ENCODE measurements around the gene LEMD3. TPM values are rescaled to one million over a fixed set of nuclear protein-coding genes. Genes with fewer than 3 reads are reported as not detected.

The LEMD3 gene
- total and polyA plus RNA-seq, 2 of the 8 experiments (the other 6 are each of a cell fraction or from before 2014, with no cell fraction given), result 5.8 to 33.2 TPM

DNA sequence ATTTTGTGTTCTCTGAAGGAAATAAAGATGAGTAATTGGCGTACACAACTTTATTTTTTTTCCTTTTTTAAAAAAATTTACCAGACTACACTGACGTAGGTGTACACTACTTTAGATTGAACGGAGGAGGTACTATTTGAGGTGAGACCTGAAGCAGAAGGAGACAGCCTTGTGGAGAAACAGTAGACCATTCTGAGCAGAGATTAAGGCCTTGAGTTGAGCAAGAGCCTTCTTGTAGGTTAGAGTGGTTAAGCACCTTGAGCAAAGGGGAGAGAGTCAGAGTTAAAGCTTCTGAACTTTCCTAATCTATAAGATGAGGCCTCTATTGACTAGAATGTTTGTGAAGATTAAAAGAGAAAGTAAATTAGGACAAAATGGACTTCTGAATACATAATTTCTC, 2.5 kb downstream of the LEMD3 start (continued):
- TF ChIP-seq NRF1 (IDR thresholded peaks at IDR 0.05; ENCODE audit: low read depth, low read length), result no peak
- TF ChIP-seq, protein P1, sequence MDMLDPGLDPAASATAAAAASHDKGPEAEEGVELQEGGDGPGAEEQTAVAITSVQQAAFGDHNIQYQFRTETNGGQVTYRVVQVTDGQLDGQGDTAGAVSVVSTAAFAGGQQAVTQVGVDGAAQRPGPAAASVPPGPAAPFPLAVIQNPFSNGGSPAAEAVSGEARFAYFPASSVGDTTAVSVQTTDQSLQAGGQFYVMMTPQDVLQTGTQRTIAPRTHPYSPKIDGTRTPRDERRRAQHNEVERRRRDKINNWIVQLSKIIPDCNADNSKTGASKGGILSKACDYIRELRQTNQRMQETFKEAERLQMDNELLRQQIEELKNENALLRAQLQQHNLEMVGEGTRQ (IDR thresholded peaks at IDR 0.05; ENCODE audit: low read length), result no peak

Measured in H1 (cell line).